A549 (cell line): ENCODE results near the gene PLAC8. TPM values are rescaled to one million over a fixed set of nuclear protein-coding genes. Genes with fewer than 3 reads are reported as not detected.

Experiments
- ATAC-seq, 2 experiments: fragments of 200-7000 bp in 1 of 2; fragments of >200 bp in 1 of 2; cut with Nextera tagmentation in 1 of 2; cut with Tn5 transposase in 1 of 2; 3 replicates each; pipeline versions ENCODE4 v1.8.0 to v1.9.1; 2018 to 2020; ENCODE audit warnings: mild to moderate bottlenecking in 1 of 2, moderate library complexity in 1 of 2
- CTCF ChIA-PET: fragments of 300-600 bp; sonication (Branson Sonifier 250); formaldehyde crosslinking; extraction: SDS; loops from one replicate; lab custom pipeline; 2021; ENCODE audit warnings: antibody characterized with exemption, inconsistent platforms; lab: Yijun Ruan, JAX
- POLR2A ChIA-PET: fragments of 350-600 bp; formaldehyde crosslinking; extraction: SDS; loops from one replicate; lab custom pipeline; 2021; ENCODE audit warnings: antibody characterized with exemption, inconsistent platforms; lab: Yijun Ruan, JAX
- DNase-seq, 2 experiments: peaks; one replicate each; pipeline versions ENCODE4 v3.0.0 to v3.0.0-alpha.2; 2011 to 2016; ENCODE audit warnings: low read depth in 1 of 2, low spot score in 1 of 2
- FAIRE-seq: peaks from 2 replicates; lab custom pipeline; 2011; peaks lifted over from hg19 to GRCh38; lab: Jason Lieb, UNC
- H3K27ac ChIP-seq, 2 experiments: fragments of >200 bp; sonication (Bioruptor Twin); formaldehyde crosslinking; 3 replicates each; pipeline ENCODE4 v1.5.1; 2016 to 2017
- H3K4me1 ChIP-seq: fragments of >200 bp; sonication (Bioruptor Twin); formaldehyde crosslinking; 3 replicates; pipeline ENCODE4 v1.6.1; 2016
- H3K4me2 ChIP-seq: fragments of >200 bp; sonication (Bioruptor Twin); formaldehyde crosslinking; 3 replicates; pipeline ENCODE4 v1.6.1; 2016
- H3K4me3 ChIP-seq: fragments of >200 bp; sonication (Bioruptor Twin); formaldehyde crosslinking; 3 replicates; pipeline ENCODE4 v1.5.1; 2016
- H3K9me3 ChIP-seq: fragments of >200 bp; sonication (Bioruptor Twin); formaldehyde crosslinking; 3 replicates; pipeline ENCODE4 v1.6.1; 2016
- BHLHE40 ChIP-seq: IDR thresholded peaks from 2 replicates; pipeline ENCODE4 v1.6.1; 2012; ENCODE audit warnings: low read depth, low read length, inconsistent platforms
- CEBPB ChIP-seq, 2 experiments: fragments of >200 bp in 1 of 2; sonication (Bioruptor Twin) in 1 of 2; formaldehyde crosslinking in 1 of 2; IDR thresholded peaks; 2 replicates each; pipeline ENCODE4 v1.6.1; 2012 to 2016
- EP300 ChIP-seq, 2 experiments: fragments of >200 bp; sonication (Bioruptor Twin); formaldehyde crosslinking; IDR thresholded peaks; 2 replicates in 1 of 2; 3 replicates in 1 of 2; pipeline ENCODE4 v1.6.1; 2016 to 2017
- FOSL2 ChIP-seq, 2 experiments: fragments of 450-650 bp in 1 of 2; fragments of >200 bp in 1 of 2; sonication (Bioruptor Twin) in 1 of 2; formaldehyde crosslinking; IDR thresholded peaks; 2 replicates each; pipeline versions ENCODE4 v1.5.0 to v1.6.1; 2016 to 2020; ENCODE audit warnings: mild to moderate bottlenecking in 1 of 2, moderate library complexity in 1 of 2
- GATA3 ChIP-seq: IDR thresholded peaks from 2 replicates; pipeline ENCODE4 v1.6.1; 2012; ENCODE audit warnings: borderline replicate concordance
- HEYL ChIP-seq: fragments of 250-450 bp; sonication (Bioruptor Pico); IDR thresholded peaks from 2 replicates; pipeline ENCODE4 v1.8.0; 2021; ENCODE audit warnings: mild to moderate bottlenecking, moderate library complexity
- HOXA7 ChIP-seq: fragments of 250-450 bp; sonication (Bioruptor Pico); IDR thresholded peaks from 2 replicates; pipeline ENCODE4 v1.5.0; 2020; ENCODE audit warnings: mild to moderate bottlenecking, moderate library complexity
- KDM5A ChIP-seq: fragments of 200-600 bp; sonication (generic); IDR thresholded peaks from 2 replicates; pipeline ENCODE4 v1.6.1; 2016; ENCODE audit warnings: antibody characterized with exemption, mild to moderate bottlenecking
- PHF8 ChIP-seq: fragments of 200-600 bp; sonication (generic); IDR thresholded peaks from 2 replicates; pipeline ENCODE4 v1.6.1; 2016; ENCODE audit warnings: low read depth, mild to moderate bottlenecking, antibody characterized with exemption, moderate library complexity, borderline replicate concordance
- POLR2A ChIP-seq: IDR thresholded peaks from 2 replicates; pipeline ENCODE4 v1.6.1; 2012; ENCODE audit warnings: mild to moderate bottlenecking, low read length
- POLR2AphosphoS2 ChIP-seq: conservative IDR thresholded peaks from 2 replicates; pipeline ENCODE4 v1.6.1; 2012; ENCODE audit warnings: low read length, improper control_type of control experiment, inconsistent platforms
- SMC3 ChIP-seq: fragments of >200 bp; sonication (Bioruptor Twin); formaldehyde crosslinking; IDR thresholded peaks from 3 replicates; pipeline ENCODE4 v1.6.1; 2018; ENCODE audit warnings: inconsistent platforms
- SREBF2 ChIP-seq: fragments of 450-650 bp; IDR thresholded peaks from 2 replicates; pipeline ENCODE4 v1.6.1; 2014; ENCODE audit warnings: mild to moderate bottlenecking, moderate library complexity
- ZC3H11A ChIP-seq: fragments of 450-650 bp; IDR thresholded peaks from 2 replicates; pipeline ENCODE4 v1.6.1; 2014; ENCODE audit warnings: antibody characterized with exemption, mild to moderate bottlenecking
- ZNF302 ChIP-seq: fragments of 250-450 bp; sonication (Bioruptor Pico); IDR thresholded peaks from 2 replicates; pipeline ENCODE4 v1.9.0; 2021; ENCODE audit warnings: inconsistent platforms, mild to moderate bottlenecking, moderate library complexity
- WGBS: methylation state at CpG from one replicate; pipeline ENCODE4 v1.1.6; 2017; ENCODE audit errors: missing lambda C conversion rate; 5-methylcytosine and 5-hydroxymethylcytosine counted together
- polyA minus RNA-seq: library from RNA; depleted of rRNA, polyadenylated mRNA; stranded (reverse); fragments of >200 nt; gene quantifications from 2 replicates; pipeline ENCODE4 v1.2.3, GENCODE V29; 2011; rRNA and poly(A)+ RNA removed
- polyA plus RNA-seq, 4 experiments: library from polyadenylated mRNA; depleted of rRNA in 3 of 4; stranded (reverse); fragments of >200 nt; fragmentation: RNase III in 1 of 4; extraction: RNeasy Plus Mini Kit Qiagen cat#74134 plus additional on column Dnase treatment in 1 of 4; gene quantifications; 2 replicates in 3 of 4; 3 replicates in 1 of 4; pipeline ENCODE4 v1.2.3, GENCODE V29; 2011 to 2017
- TF ChIP-seq, protein P1 (sequence below): fragments of >200 bp; sonication (Bioruptor Twin); formaldehyde crosslinking; IDR thresholded peaks from 3 replicates; pipeline ENCODE4 v1.5.1; 2016
- TF ChIP-seq, protein P2 (sequence below): fragments of 200-600 bp; sonication (generic); IDR thresholded peaks from 2 replicates; pipeline ENCODE4 v1.6.1; 2016; ENCODE audit warnings: antibody characterized with exemption, mild to moderate bottlenecking, moderate library complexity
- TF ChIP-seq, protein P3 (sequence below): IDR thresholded peaks from 2 replicates; pipeline ENCODE4 v1.6.1; 2012
- TF ChIP-seq, protein P4 (sequence below): fragments of 250-450 bp; sonication (Bioruptor Pico); IDR thresholded peaks from 2 replicates; pipeline ENCODE4 v1.5.0; 2021; ENCODE audit warnings: mild to moderate bottlenecking, moderate library complexity, borderline replicate concordance
- TF ChIP-seq, protein P5 (sequence below): fragments of >200 bp; sonication (Bioruptor Twin); formaldehyde crosslinking; IDR thresholded peaks from 3 replicates; pipeline ENCODE4 v1.6.1; 2016

Gene PLAC8, protein sequence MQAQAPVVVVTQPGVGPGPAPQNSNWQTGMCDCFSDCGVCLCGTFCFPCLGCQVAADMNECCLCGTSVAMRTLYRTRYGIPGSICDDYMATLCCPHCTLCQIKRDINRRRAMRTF
- 8.0 and 8.2 TPM in 2 replicates for polyA plus RNA-seq (2011; rRNA removed)
- polyA plus RNA-seq (2012; cell fraction: cytosol; rRNA removed), result 4.4 TPM in 2 replicates
- 1.4 and 2.5 TPM in 2 replicates for polyA plus RNA-seq (2012; cell fraction: nucleus; rRNA removed)
- 1.6 to 1.7 TPM (median 1.7 TPM) in 3 replicates for polyA plus RNA-seq (2017; fragmentation: RNase III; extraction: RNeasy Plus Mini Kit Qiagen cat#74134 plus additional on column Dnase treatment)
- polyA minus RNA-seq, result 2.2 and 2.8 TPM in 2 replicates

DNA sequence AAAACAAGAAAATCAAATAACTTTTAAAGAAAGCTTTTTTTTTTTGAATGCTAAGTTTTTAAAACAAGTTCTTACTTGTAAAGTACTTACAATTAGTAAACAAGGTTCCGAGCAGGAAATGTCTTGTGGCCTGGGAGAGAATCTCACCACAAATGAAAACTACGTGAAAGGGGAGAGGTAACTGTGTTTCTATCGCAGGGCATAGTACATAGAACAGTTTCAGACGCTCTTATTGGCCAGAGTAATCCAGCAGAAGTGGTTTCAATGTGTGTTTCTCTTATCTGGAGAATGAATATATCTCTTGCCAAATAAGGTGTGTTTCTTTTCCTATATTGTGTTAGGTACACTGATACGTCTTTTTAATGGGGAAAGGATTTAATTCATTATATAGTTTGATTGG, at the start of gene PLAC8:
Gene PLAC8, minus strand, starts transcription at position 154 of the 400 bp plus-strand sequence. CDS start 6,808 bp downstream, outside the sequence.
- WGBS, result 51% methylated on average over 5 of the region's 5 CpGs
- Histone ChIP-seq H3K4me2 (peak within 1 kb of the TSS; percentile 37), H3K4me3 (no peak within 1 kb of the TSS), H3K4me1 (peaks cover 21% of the 10 kb centered on the region), H3K27ac (no peak within 1 kb of the TSS; a peak in 1 of 6 replicates), H3K9me3 (no peaks in the 10 kb centered on the region)
- DNase-seq (no peak), ATAC-seq (no peak), FAIRE-seq (no peak)
- ChIA-PET CTCF (interaction anchor here (0.5 to 0.6 kb wide), 3 partner anchors 63 to 394 kb away, joined by 3 to 5 read pairs (median 3); no protein-coding TSS in a partner anchor), POLR2A (interaction anchor here (1.0 kb wide), 1 partner anchor 170 kb away, joined by 4 read pairs; the partner anchor contains the start of gene COQ2)
- TF ChIP-seq HOXA7 (CRISPR knock-in tag), result no peak
- TF ChIP-seq HEYL (CRISPR knock-in tag), result no peak
- no peak for TF ChIP-seq SMC3
- TF ChIP-seq, protein P1, sequence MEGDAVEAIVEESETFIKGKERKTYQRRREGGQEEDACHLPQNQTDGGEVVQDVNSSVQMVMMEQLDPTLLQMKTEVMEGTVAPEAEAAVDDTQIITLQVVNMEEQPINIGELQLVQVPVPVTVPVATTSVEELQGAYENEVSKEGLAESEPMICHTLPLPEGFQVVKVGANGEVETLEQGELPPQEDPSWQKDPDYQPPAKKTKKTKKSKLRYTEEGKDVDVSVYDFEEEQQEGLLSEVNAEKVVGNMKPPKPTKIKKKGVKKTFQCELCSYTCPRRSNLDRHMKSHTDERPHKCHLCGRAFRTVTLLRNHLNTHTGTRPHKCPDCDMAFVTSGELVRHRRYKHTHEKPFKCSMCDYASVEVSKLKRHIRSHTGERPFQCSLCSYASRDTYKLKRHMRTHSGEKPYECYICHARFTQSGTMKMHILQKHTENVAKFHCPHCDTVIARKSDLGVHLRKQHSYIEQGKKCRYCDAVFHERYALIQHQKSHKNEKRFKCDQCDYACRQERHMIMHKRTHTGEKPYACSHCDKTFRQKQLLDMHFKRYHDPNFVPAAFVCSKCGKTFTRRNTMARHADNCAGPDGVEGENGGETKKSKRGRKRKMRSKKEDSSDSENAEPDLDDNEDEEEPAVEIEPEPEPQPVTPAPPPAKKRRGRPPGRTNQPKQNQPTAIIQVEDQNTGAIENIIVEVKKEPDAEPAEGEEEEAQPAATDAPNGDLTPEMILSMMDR, result no peak
- no peak for TF ChIP-seq POLR2AphosphoS2
- TF ChIP-seq EP300 (IDR thresholded peaks at IDR 0.05), result no peak
- TF ChIP-seq BHLHE40, result no peak

DNA sequence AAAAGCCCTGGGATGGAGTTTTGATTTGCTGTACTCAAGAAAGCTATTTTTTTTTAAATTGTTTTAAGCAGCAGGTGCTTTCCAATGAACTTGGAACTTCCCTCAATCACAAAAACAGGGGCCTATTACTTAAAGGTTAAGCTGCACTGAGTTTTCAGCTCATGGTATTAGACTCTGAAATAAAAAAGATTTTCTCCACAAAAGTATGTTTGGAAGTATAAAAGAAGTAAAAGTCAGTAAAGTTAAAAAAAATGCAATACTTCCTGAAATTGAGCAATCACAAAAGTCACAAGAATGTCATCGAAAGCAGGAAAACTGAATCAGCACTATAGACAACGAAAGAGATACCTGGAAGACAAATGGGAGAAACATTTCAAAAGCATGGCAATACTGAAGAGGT, 38.9 kb upstream of the PLAC8 start:
- ChIA-PET CTCF (interaction anchor here (1.0 kb wide), 1 partner anchor 100 kb away, joined by 3 read pairs; no protein-coding TSS in a partner anchor), POLR2A (no interaction called here)
- ATAC-seq (no peak), DNase-seq (no peak)
- TF ChIP-seq, protein P2, sequence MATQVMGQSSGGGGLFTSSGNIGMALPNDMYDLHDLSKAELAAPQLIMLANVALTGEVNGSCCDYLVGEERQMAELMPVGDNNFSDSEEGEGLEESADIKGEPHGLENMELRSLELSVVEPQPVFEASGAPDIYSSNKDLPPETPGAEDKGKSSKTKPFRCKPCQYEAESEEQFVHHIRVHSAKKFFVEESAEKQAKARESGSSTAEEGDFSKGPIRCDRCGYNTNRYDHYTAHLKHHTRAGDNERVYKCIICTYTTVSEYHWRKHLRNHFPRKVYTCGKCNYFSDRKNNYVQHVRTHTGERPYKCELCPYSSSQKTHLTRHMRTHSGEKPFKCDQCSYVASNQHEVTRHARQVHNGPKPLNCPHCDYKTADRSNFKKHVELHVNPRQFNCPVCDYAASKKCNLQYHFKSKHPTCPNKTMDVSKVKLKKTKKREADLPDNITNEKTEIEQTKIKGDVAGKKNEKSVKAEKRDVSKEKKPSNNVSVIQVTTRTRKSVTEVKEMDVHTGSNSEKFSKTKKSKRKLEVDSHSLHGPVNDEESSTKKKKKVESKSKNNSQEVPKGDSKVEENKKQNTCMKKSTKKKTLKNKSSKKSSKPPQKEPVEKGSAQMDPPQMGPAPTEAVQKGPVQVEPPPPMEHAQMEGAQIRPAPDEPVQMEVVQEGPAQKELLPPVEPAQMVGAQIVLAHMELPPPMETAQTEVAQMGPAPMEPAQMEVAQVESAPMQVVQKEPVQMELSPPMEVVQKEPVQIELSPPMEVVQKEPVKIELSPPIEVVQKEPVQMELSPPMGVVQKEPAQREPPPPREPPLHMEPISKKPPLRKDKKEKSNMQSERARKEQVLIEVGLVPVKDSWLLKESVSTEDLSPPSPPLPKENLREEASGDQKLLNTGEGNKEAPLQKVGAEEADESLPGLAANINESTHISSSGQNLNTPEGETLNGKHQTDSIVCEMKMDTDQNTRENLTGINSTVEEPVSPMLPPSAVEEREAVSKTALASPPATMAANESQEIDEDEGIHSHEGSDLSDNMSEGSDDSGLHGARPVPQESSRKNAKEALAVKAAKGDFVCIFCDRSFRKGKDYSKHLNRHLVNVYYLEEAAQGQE, result no peak
- TF ChIP-seq, protein P3, sequence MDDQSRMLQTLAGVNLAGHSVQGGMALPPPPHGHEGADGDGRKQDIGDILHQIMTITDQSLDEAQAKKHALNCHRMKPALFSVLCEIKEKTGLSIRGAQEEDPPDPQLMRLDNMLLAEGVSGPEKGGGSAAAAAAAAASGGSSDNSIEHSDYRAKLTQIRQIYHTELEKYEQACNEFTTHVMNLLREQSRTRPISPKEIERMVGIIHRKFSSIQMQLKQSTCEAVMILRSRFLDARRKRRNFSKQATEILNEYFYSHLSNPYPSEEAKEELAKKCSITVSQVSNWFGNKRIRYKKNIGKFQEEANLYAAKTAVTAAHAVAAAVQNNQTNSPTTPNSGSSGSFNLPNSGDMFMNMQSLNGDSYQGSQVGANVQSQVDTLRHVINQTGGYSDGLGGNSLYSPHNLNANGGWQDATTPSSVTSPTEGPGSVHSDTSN, result no peak
- TF ChIP-seq KDM5A (no peak), GATA3 (no peak), PHF8 (no peak), POLR2A (no peak), SREBF2 (no peak), ZC3H11A (no peak), ZNF302 (CRISPR knock-in tag) (no peak), CEBPB (IDR thresholded peaks at IDR 0.05) (no peak), FOSL2 (IDR thresholded peaks at IDR 0.05) (no peak), FOSL2 (CRISPR knock-in tag; IDR thresholded peaks at IDR 0.05) (no peak)
- TF ChIP-seq, protein P4, sequence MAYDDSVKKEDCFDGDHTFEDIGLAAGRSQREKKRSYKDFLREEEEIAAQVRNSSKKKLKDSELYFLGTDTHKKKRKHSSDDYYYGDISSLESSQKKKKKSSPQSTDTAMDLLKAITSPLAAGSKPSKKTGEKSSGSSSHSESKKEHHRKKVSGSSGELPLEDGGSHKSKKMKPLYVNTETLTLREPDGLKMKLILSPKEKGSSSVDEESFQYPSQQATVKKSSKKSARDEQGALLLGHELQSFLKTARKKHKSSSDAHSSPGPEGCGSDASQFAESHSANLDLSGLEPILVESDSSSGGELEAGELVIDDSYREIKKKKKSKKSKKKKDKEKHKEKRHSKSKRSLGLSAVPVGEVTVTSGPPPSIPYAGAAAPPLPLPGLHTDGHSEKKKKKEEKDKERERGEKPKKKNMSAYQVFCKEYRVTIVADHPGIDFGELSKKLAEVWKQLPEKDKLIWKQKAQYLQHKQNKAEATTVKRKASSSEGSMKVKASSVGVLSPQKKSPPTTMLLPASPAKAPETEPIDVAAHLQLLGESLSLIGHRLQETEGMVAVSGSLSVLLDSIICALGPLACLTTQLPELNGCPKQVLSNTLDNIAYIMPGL (CRISPR knock-in tag), result no peak
- TF ChIP-seq, protein P5, sequence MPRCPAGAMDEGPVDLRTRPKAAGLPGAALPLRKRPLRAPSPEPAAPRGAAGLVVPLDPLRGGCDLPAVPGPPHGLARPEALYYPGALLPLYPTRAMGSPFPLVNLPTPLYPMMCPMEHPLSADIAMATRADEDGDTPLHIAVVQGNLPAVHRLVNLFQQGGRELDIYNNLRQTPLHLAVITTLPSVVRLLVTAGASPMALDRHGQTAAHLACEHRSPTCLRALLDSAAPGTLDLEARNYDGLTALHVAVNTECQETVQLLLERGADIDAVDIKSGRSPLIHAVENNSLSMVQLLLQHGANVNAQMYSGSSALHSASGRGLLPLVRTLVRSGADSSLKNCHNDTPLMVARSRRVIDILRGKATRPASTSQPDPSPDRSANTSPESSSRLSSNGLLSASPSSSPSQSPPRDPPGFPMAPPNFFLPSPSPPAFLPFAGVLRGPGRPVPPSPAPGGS, result no peak
- TF ChIP-seq, all 56 proteins: peak for 0
- 74% methylated on average over 2 of the region's 2 CpGs for WGBS
- no peaks in the 10 kb centered on the region for H3K9me3 ChIP-seq
- no peak overlapping the region for H3K4me3 ChIP-seq
- no peak for FAIRE-seq
- H3K4me1 ChIP-seq, result no peaks in the 10 kb centered on the region
- no peak overlapping the region for H3K4me2 ChIP-seq
- no peak overlapping the region for H3K27ac ChIP-seq
